Parietal lobe (tissue), 1 donor: Measurements from ENCODE around the gene GP2. TPM values are rescaled to one million over a fixed set of nuclear protein-coding genes. Genes with fewer than 3 reads are reported as not detected.

Experiments used
- total RNA-seq: library from RNA; depleted of rRNA; stranded (reverse); fragments of >200 nt; gene quantifications from one replicate; pipeline ENCODE4 v1.2.3, GENCODE V29; 2014

The GP2 gene
- not detected for total RNA-seq

DNA sequence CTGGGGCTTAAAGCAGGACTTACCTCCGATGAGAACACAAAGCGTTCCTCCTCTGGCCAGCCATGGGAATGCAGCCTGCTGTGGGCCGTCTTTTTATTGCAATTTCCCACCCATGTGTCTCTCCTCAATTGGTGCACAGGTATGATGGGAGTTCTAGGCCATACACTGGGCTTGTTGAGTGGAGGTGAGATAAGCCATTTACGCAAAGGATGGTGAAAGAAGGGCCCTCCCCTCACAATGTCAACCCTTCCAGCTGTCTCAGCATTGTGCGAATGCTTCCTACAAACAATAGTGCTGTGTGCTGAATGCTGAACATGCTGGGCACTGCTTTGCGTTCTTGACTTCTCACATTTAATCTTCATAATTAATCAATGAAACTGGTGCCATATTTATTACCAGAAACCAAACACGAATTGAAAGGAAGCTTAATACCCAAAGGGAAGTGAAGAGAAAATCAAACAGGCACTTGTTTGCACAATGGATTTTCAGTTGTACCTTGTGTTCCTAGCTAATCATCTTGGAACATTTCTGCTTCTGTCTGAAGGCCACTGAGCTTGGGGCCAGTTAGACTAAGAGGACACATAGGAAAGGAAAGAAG, at the start of gene GP2:
TSS of gene GP2 (minus strand) at position 70 of the 598 bp plus-strand sequence. CDS start 1,082 bp downstream, outside the sequence.

GRCh38 chr16:20352615-20353014, 25.3 kb upstream of the GP2 start, which contains the start of gene UMOD:
Gene UMOD (minus strand): TSS chr16:20352715. CDS start chr16:20350737, 1,978 bp downstream.

Other genes starting within 250 kb of the GP2 start
- gene UMOD, start 25.2 kb upstream of the GP2 start, total RNA-seq, result not detected
- not detected for gene PDILT, start 77.2 kb upstream of the GP2 start, total RNA-seq
- gene ACSM5, start 82.0 kb upstream of the GP2 start, total RNA-seq, result 0.31 TPM
- gene ACSM2A, start 124.0 kb upstream of the GP2 start, total RNA-seq, result not detected
- gene ACSM2B, start 248.9 kb upstream of the GP2 start, total RNA-seq, result not detected